Activated CD4-positive, alpha-beta T cell treated with anti-CD3 and anti-CD28 coated beads, Interleukin-2, amount 50 U/mL, for 16 hours (primary cell): ENCODE results near the gene ZNF226.
"Not testable (repeated sequence)": the region's sequence is repeated elsewhere in the genome, so short reads cannot be mapped to it uniquely, and the experiment has no call there.

Source experiments
- DNase-seq: peaks from one replicate; pipeline ENCODE4 v3.0.0-alpha.2; 2020

The ZNF226 gene

GRCh38 chr19:44212866-44213346 lies 48.0 kb downstream of the ZNF226 start:
- peak; percentile 2 for DNase-seq

- not testable (repeated sequence) for DNase-seq
Measured at GRCh38 chr19:44219926-44220325, 55.0 kb downstream of the ZNF226 start.

- not testable (repeated sequence) for DNase-seq
Measured at GRCh38 chr19:44220761-44221160, 55.9 kb downstream of the ZNF226 start.

DNA sequence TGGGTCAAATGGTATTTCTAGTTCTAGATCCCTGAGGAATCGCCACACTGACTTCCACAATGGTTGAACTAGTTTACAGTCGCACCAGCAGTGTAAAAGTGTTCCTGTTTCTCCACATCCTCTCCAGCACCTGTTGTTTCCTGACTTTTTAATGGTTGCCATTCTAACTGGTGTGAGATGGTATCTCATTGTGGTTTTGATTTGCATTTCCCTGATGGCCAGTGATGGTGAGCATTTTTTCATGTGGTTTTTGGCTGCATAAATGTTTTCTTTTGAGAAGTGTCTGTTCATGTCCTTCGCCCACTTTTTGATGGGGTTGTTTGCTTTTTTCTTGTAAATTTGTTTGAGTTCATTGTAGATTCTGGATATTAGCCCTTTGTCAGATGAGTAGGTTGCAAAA lies 56.4 kb downstream of the ZNF226 start:
- DNase-seq, result not testable (repeated sequence)
